A549 (cell line): ENCODE results near the gene RPS2. TPM values are rescaled to one million over a fixed set of nuclear protein-coding genes. Genes with fewer than 3 reads are reported as not detected.

Experiments
- ATAC-seq, 2 experiments: fragments of 200-7000 bp in 1 of 2; fragments of >200 bp in 1 of 2; cut with Nextera tagmentation in 1 of 2; cut with Tn5 transposase in 1 of 2; 3 replicates each; pipeline versions ENCODE4 v1.8.0 to v1.9.1; 2018 to 2020; ENCODE audit warnings: mild to moderate bottlenecking in 1 of 2, moderate library complexity in 1 of 2
- CTCF ChIA-PET: fragments of 300-600 bp; sonication (Branson Sonifier 250); formaldehyde crosslinking; extraction: SDS; loops from one replicate; lab custom pipeline; 2021; ENCODE audit warnings: antibody characterized with exemption, inconsistent platforms; lab: Yijun Ruan, JAX
- POLR2A ChIA-PET: fragments of 350-600 bp; formaldehyde crosslinking; extraction: SDS; loops from one replicate; lab custom pipeline; 2021; ENCODE audit warnings: antibody characterized with exemption, inconsistent platforms; lab: Yijun Ruan, JAX
- DNase-seq, 2 experiments: peaks; one replicate each; pipeline versions ENCODE4 v3.0.0 to v3.0.0-alpha.2; 2011 to 2016; ENCODE audit warnings: low read depth in 1 of 2, low spot score in 1 of 2
- FAIRE-seq: peaks from 2 replicates; lab custom pipeline; 2011; peaks lifted over from hg19 to GRCh38; lab: Jason Lieb, UNC
- H3K27ac ChIP-seq, 2 experiments: fragments of >200 bp; sonication (Bioruptor Twin); formaldehyde crosslinking; 3 replicates each; pipeline ENCODE4 v1.5.1; 2016 to 2017
- H3K4me1 ChIP-seq: fragments of >200 bp; sonication (Bioruptor Twin); formaldehyde crosslinking; 3 replicates; pipeline ENCODE4 v1.6.1; 2016
- H3K4me2 ChIP-seq: fragments of >200 bp; sonication (Bioruptor Twin); formaldehyde crosslinking; 3 replicates; pipeline ENCODE4 v1.6.1; 2016
- H3K4me3 ChIP-seq: fragments of >200 bp; sonication (Bioruptor Twin); formaldehyde crosslinking; 3 replicates; pipeline ENCODE4 v1.5.1; 2016
- H3K9me3 ChIP-seq: fragments of >200 bp; sonication (Bioruptor Twin); formaldehyde crosslinking; 3 replicates; pipeline ENCODE4 v1.6.1; 2016
- CEBPB ChIP-seq, 2 experiments: fragments of >200 bp in 1 of 2; sonication (Bioruptor Twin) in 1 of 2; formaldehyde crosslinking in 1 of 2; IDR thresholded peaks; 2 replicates each; pipeline ENCODE4 v1.6.1; 2012 to 2016
- EHMT2 ChIP-seq: fragments of 200-600 bp; sonication (generic); IDR thresholded peaks from 2 replicates; pipeline ENCODE4 v1.6.1; 2016; ENCODE audit warnings: antibody characterized with exemption, low read depth, mild to moderate bottlenecking, moderate library complexity
- FOSB ChIP-seq: fragments of 250-450 bp; sonication (Bioruptor Pico); IDR thresholded peaks from 2 replicates; pipeline ENCODE4 v1.5.0; 2020; ENCODE audit warnings: mild to moderate bottlenecking, moderate library complexity
- HEYL ChIP-seq: fragments of 250-450 bp; sonication (Bioruptor Pico); IDR thresholded peaks from 2 replicates; pipeline ENCODE4 v1.8.0; 2021; ENCODE audit warnings: mild to moderate bottlenecking, moderate library complexity
- HOXB5 ChIP-seq: fragments of 250-450 bp; sonication (Bioruptor Pico); IDR thresholded peaks from 2 replicates; pipeline ENCODE4 v1.5.0; 2020; ENCODE audit warnings: mild to moderate bottlenecking, moderate library complexity
- KDM1A ChIP-seq: fragments of 200-600 bp; sonication (generic); IDR thresholded peaks from 2 replicates; pipeline ENCODE4 v1.6.1; 2016; ENCODE audit warnings: low read depth, mild to moderate bottlenecking
- MAFK ChIP-seq: fragments of 450-650 bp; IDR thresholded peaks from 2 replicates; pipeline ENCODE4 v1.6.1; 2014; ENCODE audit not compliant: partially characterized antibody
- NFE2L2 ChIP-seq: fragments of 150-350 bp; conservative IDR thresholded peaks from 2 replicates; pipeline ENCODE4 v1.6.1; 2014; ENCODE audit warnings: low read length
- POLR2A ChIP-seq: IDR thresholded peaks from 2 replicates; pipeline ENCODE4 v1.6.1; 2012; ENCODE audit warnings: mild to moderate bottlenecking, low read length
- RAD21 ChIP-seq, 2 experiments: fragments of >200 bp in 1 of 2; sonication (Bioruptor Twin) in 1 of 2; formaldehyde crosslinking in 1 of 2; IDR thresholded peaks in 1 of 2; conservative IDR thresholded peaks in 1 of 2; 2 replicates in 1 of 2; 3 replicates in 1 of 2; pipeline ENCODE4 v1.6.1; 2012 to 2018; ENCODE audit warnings: inconsistent platforms in 1 of 2
- RCOR1 ChIP-seq: fragments of 150-350 bp; IDR thresholded peaks from 2 replicates; pipeline ENCODE4 v1.6.1; 2014; ENCODE audit warnings: antibody characterized with exemption, low read length, low read depth
- TFCP2L1 ChIP-seq: fragments of 250-450 bp; sonication (Bioruptor Pico); IDR thresholded peaks from 2 replicates; pipeline ENCODE4 v1.5.0; 2021; ENCODE audit warnings: mild to moderate bottlenecking
- TP53 ChIP-seq: fragments of 250-450 bp; sonication (Bioruptor Pico); IDR thresholded peaks from 2 replicates; pipeline ENCODE4 v1.5.0; 2021; ENCODE audit warnings: mild to moderate bottlenecking, moderate library complexity
- ZC3H11A ChIP-seq: fragments of 450-650 bp; IDR thresholded peaks from 2 replicates; pipeline ENCODE4 v1.6.1; 2014; ENCODE audit warnings: antibody characterized with exemption, mild to moderate bottlenecking
- ZNF302 ChIP-seq: fragments of 250-450 bp; sonication (Bioruptor Pico); IDR thresholded peaks from 2 replicates; pipeline ENCODE4 v1.9.0; 2021; ENCODE audit warnings: inconsistent platforms, mild to moderate bottlenecking, moderate library complexity
- ZSCAN20 ChIP-seq: fragments of 250-450 bp; sonication (Bioruptor Pico); IDR thresholded peaks from 2 replicates; pipeline ENCODE4 v1.8.0; 2022; ENCODE audit warnings: mild to moderate bottlenecking, moderate library complexity
- WGBS: methylation state at CpG from one replicate; pipeline ENCODE4 v1.1.6; 2017; ENCODE audit errors: missing lambda C conversion rate; 5-methylcytosine and 5-hydroxymethylcytosine counted together
- polyA plus RNA-seq, 4 experiments: library from polyadenylated mRNA; depleted of rRNA in 3 of 4; stranded (reverse); fragments of >200 nt; fragmentation: RNase III in 1 of 4; extraction: RNeasy Plus Mini Kit Qiagen cat#74134 plus additional on column Dnase treatment in 1 of 4; gene quantifications; 2 replicates in 3 of 4; 3 replicates in 1 of 4; pipeline ENCODE4 v1.2.3, GENCODE V29; 2011 to 2017
- TF ChIP-seq, protein P1 (sequence below): fragments of >200 bp; sonication (Bioruptor Twin); formaldehyde crosslinking; IDR thresholded peaks from 3 replicates; pipeline ENCODE4 v1.5.1; 2016
- TF ChIP-seq, protein P2 (sequence below): IDR thresholded peaks from 2 replicates; pipeline ENCODE4 v1.6.1; 2012; ENCODE audit warnings: low read depth, borderline replicate concordance
- TF ChIP-seq, protein P3 (sequence below): fragments of 150-350 bp; IDR thresholded peaks from 2 replicates; pipeline ENCODE4 v1.6.1; 2014; ENCODE audit warnings: low read depth, mild to moderate bottlenecking, low read length
- TF ChIP-seq, protein P4 (sequence below): IDR thresholded peaks from 2 replicates; pipeline ENCODE4 v1.6.1; 2012

The RPS2 gene
- polyA plus RNA-seq, 2 of the 4 experiments (the other 2 are of a cell fraction) = 2,621 to 3,626 TPM

DNA sequence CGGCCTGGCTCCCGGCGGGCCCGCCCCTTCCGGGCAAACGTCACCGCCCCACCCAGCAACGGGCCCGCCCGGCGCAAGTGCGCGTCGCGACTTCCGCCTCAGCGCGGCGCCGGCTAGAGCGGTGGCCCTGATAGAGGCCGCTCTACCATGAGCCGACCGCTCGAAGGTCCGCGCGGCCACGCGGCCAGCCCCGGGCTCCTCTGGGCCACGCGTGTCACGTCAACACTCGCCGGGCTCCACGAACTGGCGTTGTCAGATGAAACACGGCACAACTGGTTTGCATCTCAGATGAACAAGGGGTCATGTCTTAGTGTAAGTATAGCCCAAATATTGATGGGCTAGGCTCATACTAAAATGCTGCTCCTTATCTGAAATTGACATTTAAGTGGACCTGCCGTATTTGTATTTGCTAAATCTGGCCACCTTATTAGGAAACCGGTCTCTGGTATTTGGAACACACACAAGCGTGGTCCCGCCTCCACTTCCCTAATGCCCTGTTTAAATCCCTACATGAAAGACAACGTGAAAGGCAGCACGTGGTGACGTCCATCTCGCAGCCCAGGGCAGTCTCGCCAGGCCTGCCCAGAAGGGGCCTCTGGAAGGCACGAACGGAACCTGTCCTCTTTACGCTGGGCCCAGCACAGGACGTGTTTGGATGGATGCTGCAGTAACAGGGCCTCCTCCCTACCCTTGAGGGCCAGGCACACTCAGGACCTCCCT, 45.3 kb upstream of the RPS2 start, which contains the start of gene ZNF598 (continued):
- TF ChIP-seq EHMT2 = no peak
- TF ChIP-seq RAD21 (conservative IDR thresholded peaks at IDR 0.05 in 1 of 2, IDR thresholded peaks at IDR 0.05 in 1 of 2) = no peak
- TF ChIP-seq FOSB (CRISPR knock-in tag) = no peak; the same call in 1 of the 2 replicates
- TF ChIP-seq HEYL (CRISPR knock-in tag) = no peak
- TF ChIP-seq TFCP2L1 (CRISPR knock-in tag) = peak; percentile 86
- TF ChIP-seq, protein P1, sequence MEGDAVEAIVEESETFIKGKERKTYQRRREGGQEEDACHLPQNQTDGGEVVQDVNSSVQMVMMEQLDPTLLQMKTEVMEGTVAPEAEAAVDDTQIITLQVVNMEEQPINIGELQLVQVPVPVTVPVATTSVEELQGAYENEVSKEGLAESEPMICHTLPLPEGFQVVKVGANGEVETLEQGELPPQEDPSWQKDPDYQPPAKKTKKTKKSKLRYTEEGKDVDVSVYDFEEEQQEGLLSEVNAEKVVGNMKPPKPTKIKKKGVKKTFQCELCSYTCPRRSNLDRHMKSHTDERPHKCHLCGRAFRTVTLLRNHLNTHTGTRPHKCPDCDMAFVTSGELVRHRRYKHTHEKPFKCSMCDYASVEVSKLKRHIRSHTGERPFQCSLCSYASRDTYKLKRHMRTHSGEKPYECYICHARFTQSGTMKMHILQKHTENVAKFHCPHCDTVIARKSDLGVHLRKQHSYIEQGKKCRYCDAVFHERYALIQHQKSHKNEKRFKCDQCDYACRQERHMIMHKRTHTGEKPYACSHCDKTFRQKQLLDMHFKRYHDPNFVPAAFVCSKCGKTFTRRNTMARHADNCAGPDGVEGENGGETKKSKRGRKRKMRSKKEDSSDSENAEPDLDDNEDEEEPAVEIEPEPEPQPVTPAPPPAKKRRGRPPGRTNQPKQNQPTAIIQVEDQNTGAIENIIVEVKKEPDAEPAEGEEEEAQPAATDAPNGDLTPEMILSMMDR = no peak; the same call in 2 of the 3 replicates
- TF ChIP-seq, protein P2, sequence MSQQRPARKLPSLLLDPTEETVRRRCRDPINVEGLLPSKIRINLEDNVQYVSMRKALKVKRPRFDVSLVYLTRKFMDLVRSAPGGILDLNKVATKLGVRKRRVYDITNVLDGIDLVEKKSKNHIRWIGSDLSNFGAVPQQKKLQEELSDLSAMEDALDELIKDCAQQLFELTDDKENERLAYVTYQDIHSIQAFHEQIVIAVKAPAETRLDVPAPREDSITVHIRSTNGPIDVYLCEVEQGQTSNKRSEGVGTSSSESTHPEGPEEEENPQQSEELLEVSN = peak; percentile 66; the same call in 1 of the 2 replicates
- TF ChIP-seq KDM1A = no peak
- no peak for TF ChIP-seq MAFK
- TF ChIP-seq RCOR1 = no peak
- TF ChIP-seq ZNF302 = no peak

DNA sequence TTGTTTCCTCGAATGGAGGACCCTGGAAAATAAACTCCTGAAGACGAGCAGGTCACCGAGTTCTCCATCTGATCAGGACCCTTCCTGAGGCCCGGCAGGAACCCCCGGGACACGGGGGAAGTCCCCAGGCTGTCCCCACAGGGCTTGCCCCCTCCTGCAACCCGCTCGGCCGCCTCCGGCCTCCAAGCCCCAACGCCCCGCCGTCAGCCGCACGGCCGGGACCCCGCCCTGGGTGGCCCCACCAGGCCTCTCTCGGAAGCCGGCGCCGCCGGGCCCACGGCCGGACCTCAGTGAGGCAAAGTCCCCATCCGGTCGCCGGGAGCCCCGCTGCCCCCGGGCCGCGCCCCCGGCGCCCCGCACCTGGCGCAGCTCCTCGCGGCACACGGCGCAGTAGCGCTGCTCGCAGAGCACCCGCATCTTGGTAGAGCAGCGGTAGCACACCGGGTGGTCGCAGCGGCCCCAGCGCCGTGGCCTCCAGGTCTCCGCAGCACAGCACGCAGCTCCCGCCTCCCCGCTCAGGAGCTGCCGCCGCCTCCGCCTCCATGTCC, 44.6 kb upstream of the RPS2 start:
- TF ChIP-seq, protein P3, sequence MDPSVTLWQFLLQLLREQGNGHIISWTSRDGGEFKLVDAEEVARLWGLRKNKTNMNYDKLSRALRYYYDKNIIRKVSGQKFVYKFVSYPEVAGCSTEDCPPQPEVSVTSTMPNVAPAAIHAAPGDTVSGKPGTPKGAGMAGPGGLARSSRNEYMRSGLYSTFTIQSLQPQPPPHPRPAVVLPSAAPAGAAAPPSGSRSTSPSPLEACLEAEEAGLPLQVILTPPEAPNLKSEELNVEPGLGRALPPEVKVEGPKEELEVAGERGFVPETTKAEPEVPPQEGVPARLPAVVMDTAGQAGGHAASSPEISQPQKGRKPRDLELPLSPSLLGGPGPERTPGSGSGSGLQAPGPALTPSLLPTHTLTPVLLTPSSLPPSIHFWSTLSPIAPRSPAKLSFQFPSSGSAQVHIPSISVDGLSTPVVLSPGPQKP = no peak
- no peak for TF ChIP-seq NFE2L2
- TF ChIP-seq, protein P4, sequence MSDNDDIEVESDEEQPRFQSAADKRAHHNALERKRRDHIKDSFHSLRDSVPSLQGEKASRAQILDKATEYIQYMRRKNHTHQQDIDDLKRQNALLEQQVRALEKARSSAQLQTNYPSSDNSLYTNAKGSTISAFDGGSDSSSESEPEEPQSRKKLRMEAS = 0 out of 2 replicates have a peak, but pooled peaks have one; percentile 7
- FAIRE-seq = no peak
- Histone ChIP-seq H3K9me3 (no peaks in the 10 kb centered on the region), H3K4me1 (peaks cover 53% of the 10 kb centered on the region), H3K4me2 (peak overlapping the region; percentile 91), H3K4me3 (peak overlapping the region; percentile 94), H3K27ac (peak overlapping the region; percentile 95 to 98)
- CTCF ChIA-PET = interaction anchor here (0.9 to 11.3 kb wide), 5 partner anchors 13 to 138 kb away, joined by 3 to 196 read pairs (median 11); partner anchors contain the start of genes GFER, NOXO1 and SYNGR3
- POLR2A ChIA-PET = interaction anchor here (1.3 kb wide), 1 partner anchor 146 kb away, joined by 4 read pairs; the partner anchor contains the start of gene TRAF7
- 3% methylated on average over 11 of the region's 55 CpGs for WGBS
- no peak for DNase-seq
- peak in 1 of 2 experiments; percentile 35; a peak in 4 of 6 replicates for ATAC-seq

DNA sequence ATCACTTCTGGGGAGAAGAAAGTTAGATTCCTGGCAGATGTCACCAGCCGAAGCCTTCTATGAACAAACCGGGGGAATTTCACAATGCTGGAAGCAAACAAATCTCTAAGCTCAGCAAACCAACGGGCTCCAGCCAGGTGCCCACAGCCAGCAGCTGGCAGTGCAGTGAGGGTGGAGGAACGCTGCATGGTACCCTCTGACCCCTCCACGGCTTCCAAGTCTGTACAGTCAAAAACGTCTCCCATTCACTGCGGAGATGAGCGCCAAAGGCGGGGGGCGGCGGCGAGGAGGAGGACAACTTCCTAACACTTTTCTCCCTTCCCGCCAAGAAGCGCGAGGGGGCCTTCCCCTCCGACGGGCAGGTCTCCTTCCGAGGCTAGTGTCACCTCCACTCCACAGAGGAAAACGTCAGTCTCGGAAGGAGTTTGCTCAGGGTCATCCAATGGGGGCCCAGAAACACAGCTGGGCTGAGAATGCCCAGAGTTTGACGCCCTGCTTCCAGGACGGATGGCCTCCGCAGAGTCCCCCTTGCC, 44.1 kb upstream of the RPS2 start:
- 3% methylated on average over 19 of the region's 23 CpGs for WGBS
- POLR2A ChIA-PET = interaction anchor here (0.7 to 1.4 kb wide), 3 partner anchors 25 to 146 kb away, joined by 3 to 4 read pairs (median 4); partner anchors contain the start of genes GFER, RPS2 and TRAF7
- H3K4me1 ChIP-seq = peaks cover 52% of the 10 kb centered on the region
- FAIRE-seq (no peak), DNase-seq (no peak), ATAC-seq (no peak)
- CTCF ChIA-PET = interaction anchor here (0.9 to 11.3 kb wide), 7 partner anchors 14 to 138 kb away, joined by 3 to 196 read pairs (median 4); partner anchors contain the start of genes GFER, NOXO1 and SYNGR3
- H3K4me3 ChIP-seq = peak overlapping the region; percentile 94
- H3K27ac ChIP-seq = peak overlapping the region; percentile 95 to 98
- TF ChIP-seq TP53 (0 out of 2 replicates have a peak, but pooled peaks have one; percentile 33), RAD21 (conservative IDR thresholded peaks at IDR 0.05 in 1 of 2, IDR thresholded peaks at IDR 0.05 in 1 of 2) (no peak), ZC3H11A (no peak), TFCP2L1 (CRISPR knock-in tag) (no peak), HEYL (CRISPR knock-in tag) (no peak), CEBPB (IDR thresholded peaks at IDR 0.05) (0 out of 4 replicates have a peak, but pooled peaks of 1 of the 2 experiments have one; percentile 25), ZSCAN20 (CRISPR knock-in tag) (no peak), POLR2A (no peak), HOXB5 (CRISPR knock-in tag) (no peak), MAFK (no peak)
- TF ChIP-seq, protein P2 = peak; percentile 95
- TF ChIP-seq, protein P4 = peak; percentile 69
- H3K4me2 ChIP-seq = peak overlapping the region; percentile 91
- no peaks in the 10 kb centered on the region for H3K9me3 ChIP-seq
